ENCODE measurements around the gene ZBTB46.
"Not testable (repeated sequence)": the region's sequence is repeated elsewhere in the genome, so short reads cannot be mapped to it uniquely, and the experiment has no call there.

ZBTB46 gene

DNA sequence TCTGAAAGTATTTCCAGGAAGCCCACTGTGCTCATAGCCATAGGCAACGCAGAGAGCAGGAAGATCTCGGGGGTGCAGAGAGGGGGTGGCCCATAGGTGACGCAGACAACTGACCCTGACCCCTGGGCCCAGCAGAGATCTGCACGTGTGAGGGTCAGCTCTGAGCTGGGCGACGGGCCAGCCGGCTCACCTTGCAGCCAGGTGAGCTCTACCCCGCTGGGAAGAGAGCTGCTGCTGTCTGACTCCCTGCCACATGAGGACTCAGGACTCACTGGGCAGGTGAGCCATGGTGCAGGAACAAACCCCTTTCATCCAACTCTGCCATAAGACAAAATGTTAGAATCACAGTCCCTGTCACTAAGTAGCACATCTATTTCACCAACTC is 19.6 kb downstream of the ZBTB46 start:
- no peak for DNase-seq

DNA sequence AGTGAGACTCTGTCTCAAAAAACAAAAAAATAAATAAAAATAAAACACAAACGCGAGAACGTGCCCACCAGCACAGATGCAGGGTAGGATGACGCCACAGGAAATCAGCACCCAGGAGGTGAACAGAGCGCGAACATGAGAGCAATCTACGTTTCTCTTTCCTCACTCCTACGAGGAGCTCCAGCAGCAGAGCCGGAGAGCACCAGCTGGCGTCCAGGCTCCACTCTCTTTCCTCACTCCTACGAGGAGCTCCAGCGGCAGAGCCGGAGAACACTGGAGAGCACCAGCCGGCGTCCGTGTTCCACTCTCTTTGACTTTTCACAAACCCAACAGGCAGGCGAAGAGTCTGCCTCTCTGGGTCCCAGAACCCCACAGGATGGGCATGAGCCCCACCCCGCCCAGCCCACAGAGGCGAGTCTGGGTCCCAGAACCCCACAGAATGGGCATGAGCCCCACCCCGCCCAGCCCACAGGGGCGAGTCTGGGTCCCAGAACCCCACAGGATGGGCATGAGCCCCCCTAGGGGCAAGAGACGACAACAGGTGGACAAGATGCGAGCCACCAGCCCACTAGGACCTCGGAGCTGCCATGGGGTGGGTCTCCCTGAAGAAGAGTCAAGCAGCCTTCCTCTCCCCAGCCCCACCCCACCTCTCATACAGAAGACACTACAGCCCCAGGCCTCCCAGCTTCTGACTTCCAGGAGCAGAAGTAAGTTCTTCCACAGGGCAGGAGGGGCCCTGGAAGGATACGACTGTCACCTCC is 20.2 kb downstream of the ZBTB46 start:
- no peak for DNase-seq

DNA sequence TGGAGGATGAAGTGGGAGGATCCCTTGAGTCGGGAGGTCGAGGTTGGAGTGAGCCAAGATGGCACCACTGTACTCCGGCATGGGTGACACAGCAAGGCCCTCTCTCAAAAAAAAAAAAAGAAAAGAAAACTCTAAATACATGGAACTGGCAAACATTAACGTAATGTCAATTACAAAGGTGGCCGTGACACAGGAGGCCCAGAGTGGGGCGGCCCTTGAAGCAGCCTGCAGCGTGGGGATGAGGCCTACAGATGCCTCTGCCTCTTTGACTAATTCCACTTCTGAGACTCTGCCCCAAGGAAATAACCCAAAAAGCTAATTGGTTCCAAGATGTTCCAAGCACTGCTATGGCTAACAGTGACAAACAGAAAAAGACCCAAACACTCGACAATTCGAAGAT is 21.2 kb downstream of the ZBTB46 start:
- no peak for DNase-seq

DNA sequence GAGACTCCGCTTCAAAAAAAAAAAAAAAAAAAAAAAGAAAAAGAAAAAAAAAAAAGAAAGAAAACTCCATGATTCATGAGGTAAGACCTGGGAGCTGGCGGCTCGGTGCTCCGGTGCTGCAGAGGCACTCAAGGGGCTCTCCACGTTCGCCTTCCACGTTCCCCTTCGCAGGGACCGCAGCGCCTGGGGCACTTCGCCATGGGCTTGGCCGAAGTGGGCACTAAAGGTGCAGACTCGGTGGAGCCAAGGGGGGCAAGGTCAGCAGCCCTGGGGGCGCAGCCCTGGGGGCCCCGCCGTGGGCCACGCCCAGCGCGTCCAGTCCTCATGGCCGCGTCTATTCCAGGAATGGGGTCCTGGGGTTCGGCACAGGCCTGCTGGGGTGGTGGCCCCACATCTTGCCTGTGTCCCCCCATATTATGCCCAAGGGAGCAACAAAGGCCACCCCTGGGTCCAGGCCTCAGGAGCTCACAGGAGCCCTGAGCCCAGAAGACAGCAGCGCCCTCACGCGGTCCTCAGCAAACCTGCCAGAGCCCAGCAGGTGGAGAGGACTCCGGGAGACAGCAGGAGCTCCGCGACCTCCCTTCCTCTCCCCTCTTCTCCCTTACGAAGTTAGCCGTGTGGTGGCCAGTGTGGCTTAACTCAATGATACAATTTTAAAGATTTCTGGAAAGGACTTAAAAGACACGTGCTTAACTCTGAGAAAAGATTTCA is 21.9 kb downstream of the ZBTB46 start:
- DNase-seq: no peak

DNA sequence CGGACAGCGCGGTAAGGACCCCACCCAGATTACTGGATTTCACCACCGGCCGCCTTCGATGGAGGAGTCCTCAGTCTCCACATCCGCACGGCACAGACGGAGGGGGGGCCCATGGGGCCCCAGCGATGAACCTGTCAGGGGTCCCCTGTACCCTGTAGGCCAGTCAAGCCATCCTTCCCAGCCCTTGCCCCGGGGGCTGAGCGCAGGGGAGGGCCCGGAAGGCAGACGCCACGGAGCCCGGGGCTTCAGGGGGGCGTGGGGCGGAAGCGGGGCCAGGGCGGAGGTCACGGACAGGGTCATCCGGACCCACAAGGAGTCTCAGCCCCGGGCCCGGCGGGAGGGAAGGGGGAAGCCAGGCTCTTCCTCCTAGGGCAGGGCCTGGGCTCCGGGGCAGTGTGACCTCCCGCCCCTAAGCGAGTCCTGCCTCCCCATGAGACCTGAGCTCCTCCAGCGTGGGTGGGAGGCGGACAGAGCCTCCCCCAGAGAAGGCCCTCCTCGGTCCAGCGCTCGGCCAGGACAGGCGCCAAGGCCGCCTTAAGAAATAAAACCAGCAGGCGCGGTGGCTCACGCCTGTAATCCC is 22.8 kb downstream of the ZBTB46 start:
- no peak for DNase-seq

DNA sequence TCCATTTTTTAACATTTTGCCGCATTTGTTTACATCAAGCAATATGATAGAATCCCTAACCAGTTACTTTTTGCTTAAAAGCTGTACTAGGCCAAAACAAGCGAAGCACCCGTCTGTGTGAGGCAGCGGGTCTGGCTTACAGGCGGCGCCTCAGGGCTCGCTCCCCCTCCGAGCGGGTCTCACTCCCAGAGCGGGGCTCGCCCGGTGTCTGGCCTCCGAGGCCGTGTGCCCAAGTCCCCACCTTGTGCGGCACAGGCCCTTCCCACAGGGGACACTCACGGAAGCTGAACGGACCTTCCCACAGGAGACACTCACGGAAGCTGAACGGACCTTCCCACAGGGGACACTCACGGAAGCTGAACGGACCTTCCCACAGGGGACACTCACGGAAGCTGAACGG is 23.4 kb downstream of the ZBTB46 start:
- DNase-seq: no peak

DNA sequence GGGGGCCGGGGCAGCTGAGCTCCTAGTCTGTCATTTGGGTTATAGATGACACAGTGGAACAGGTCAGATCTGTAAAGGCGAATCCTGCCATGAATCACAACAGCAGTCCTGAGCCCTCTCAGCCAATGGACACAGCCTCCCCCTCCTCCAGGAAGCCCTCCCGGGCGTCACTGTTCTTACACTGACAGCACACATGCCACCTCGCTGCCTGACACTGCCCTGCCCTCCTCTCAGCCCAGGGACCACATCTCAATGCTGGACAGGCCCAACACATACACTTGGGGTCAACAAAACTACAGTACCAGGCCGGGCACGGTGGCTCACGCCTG is 26.8 kb downstream of the ZBTB46 start:
- DNase-seq: no peak

DNA sequence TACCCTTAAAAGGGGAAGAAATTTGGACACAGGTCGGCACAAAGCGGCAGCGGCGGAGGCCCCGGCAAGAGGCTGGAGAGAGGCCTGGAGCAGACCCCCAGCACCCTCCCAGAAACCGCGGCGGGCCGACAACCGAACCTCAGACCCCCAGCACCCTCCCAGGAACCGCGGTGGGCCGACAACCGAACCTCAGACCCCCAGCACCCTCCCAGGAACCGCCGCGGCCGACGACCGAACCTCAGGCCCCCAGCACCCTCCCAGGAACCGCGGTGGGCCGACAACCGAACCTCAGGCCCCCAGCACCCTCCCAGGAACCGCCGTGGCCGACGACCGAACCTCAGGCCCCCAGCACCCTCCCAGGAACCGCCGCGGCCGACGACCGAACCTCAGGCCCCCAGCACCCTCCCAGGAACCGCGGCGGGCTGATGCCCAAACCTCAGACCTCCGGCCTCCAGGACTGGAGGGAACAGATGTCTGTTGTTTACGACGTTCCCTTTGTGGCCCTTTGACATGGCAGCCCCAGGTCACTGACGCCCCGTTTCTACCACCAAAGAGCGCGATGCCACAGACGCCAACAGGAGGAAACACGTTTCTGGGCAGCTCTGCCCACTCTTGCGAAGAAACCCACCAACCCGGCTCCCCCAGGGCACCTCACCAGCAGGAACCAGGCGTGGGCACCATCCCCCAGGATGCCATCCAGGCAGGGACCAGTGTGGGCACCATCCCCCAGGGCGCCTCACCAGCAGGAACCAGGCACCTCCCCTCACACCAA is 28.4 kb downstream of the ZBTB46 start:
- DNase-seq: no peak

DNA sequence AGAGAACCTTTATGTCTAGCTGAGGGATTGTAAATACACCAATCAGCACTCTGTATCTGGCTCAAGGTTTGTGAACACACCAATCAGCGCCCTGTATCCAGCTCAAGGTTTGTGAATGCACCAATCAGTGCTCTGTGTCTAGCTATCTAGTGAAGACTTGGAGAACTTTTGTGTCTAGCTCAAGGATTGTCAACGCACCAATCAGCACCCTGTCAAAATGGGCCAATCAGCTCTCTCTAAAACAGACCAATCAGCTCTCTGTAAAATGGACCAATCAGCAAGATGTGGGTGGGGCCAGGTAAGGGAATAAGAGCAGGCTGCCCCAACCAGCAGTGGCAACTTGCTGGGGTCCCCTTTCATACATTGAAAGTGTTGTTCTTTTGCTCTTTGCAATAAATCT is 29.9 kb downstream of the ZBTB46 start:
- not testable (repeated sequence) for DNase-seq

DNA sequence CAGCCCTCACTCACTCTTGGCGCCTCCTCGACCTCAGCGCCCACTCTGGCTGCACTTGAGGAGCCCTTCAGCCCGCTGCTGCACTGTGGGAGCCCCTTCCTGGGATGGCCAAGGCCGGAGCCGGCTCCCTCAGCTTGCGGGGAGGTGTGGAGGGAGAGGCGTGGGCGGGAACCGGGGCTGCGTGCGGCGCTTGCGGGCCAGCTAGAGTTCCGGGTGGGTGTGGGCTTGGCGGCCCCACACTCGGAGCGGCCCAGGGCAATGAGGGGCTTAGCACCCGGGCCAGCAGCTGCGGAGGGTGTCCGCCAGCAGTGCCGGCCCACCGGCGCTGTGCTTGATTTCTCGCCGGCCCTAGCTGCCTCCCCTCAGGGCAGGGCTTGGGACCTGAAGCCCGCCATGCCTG is 30.7 kb downstream of the ZBTB46 start:
- DNase-seq: not testable (repeated sequence)

DNA sequence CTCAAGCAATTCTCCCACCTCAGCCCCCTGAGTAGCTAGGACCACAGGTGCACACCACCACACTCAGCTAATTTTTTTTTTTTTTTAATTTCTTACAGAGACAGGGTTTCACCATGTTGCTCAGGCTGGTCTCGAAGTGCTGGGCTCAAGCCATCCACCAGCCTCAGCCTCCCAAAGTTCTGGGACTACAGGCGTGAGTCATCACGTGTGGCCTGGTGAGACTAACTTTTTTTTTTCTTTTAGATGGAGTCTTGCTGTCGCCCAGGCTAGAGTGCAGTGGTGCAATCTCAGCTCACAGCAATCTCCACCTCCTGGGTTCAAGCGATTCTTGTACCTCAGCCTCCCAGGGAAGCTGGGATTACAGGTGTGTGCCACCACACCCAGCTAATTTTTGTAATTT is 31.9 kb downstream of the ZBTB46 start:
- not testable (repeated sequence) for DNase-seq

DNA sequence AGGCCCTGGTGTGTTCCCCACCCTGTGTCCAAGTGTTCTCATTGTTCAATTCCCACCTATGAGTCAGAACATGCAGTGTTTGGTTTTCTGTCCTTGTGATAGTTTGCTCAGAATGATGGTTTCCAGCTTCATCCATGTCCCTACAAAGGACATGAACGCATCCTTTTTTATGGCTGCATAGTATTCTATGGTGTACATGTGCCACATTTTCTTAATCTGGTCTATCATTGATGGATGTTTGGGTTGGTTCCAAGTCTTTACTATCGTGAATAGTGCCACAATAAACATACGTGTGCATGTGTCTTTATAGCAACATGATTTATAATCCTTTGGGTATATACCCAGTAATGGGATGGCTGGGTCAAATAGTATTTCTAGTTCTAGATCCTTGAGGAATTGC is 33.9 kb downstream of the ZBTB46 start:
- DNase-seq: not testable (repeated sequence)

DNA sequence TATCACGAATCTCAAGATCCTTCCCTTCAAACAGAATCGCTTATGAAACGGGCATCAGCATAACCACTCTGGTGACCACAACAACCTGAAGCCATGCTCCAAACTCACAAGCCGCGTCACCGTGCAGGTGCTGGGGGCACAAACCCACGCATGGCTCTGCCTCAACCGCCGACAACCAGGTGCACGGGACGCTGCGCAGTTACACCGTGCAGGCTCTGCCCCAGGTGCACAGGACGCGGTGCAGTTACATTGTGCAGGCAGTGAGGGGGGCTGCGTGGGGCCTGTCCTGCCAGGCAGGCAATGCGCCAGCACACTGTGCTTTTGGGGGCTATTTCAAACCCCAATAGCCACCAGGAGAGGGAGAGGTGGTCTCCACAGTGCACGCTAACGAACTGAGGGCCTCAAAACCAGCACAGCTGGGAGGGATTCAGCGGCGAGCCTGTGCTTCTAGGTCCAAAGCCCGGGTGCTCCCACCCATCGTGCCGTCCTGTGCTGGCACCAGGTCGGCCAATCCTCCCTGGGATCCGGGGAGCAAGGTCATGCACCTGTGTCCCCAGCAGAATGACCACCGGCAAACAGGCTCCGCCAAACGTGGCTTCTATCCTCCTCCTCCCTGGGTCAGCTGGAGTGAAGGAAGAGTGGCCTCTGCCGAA is 35.8 kb downstream of the ZBTB46 start:
- no peak for DNase-seq

DNA sequence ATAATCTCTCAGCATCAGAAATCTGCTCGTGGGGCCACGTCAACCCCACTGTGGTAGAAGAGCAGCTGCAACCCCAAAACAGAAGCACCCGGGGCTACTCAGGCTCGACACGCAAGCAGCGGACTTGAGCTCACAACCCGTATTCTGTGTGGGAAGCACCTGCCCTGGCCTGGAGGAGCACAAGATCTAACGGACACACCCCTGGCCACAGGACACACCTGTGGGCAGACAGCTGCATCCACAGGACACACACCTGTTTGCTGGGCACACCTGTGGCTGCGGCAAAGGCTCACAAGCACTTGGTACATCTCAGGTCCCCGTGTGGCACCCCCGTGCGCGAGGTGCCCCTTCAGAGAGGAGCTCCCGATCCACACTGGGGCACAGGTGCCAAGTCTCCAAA is 36.5 kb downstream of the ZBTB46 start:
- DNase-seq: no peak

DNA sequence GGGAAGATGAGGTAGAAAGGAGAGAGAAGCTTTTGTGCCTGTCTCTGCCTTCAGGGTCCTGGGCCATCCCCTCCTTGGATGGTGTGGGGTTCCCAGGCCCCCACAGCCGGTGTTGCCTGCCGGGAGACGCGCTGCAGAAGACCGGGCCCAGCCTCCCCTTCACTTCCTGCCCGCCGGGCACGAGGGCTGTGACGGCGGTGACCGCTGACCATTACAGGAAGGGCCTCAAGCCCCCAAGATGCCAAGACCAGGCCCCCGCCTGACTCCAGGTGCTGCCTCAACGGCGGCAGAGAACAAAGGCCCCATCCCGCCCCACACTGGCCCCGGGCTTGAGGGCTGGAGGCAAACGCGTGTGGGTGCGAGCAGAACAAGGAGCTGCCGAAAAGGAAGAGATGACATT is 38.2 kb downstream of the ZBTB46 start:
- DNase-seq: no peak

DNA sequence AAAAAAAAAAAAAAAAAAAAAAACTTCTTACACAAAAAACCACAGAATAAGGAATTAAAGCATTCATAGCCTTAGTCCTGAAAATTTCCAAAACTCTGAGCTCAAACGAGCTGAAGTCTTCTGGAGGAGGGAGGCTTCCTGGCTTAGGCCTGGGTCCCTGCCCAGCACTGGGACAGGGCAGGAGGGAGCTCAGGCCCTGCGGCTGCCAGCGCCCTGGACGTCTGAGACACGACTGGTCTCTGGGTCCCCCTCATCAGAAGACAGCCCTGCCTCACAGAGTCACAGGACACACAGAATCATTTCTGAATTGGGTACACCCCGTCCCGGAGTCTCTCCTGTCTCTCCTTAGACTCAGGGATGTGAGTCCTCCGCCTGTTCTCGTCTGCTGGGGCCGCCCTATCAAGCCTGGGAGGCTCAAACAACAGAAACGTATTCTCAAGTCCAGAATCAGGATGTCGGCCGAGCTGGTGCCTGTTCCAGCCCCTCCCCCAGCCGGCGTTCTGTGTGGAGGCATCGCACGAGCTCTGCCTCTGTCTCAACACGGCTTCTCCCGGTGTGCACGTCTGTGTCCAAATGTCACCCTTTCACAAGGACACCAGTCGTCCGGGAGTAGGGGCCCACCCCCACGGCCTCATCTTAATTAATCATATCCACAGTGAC is 39.4 kb downstream of the ZBTB46 start:
- DNase-seq: no peak

DNA sequence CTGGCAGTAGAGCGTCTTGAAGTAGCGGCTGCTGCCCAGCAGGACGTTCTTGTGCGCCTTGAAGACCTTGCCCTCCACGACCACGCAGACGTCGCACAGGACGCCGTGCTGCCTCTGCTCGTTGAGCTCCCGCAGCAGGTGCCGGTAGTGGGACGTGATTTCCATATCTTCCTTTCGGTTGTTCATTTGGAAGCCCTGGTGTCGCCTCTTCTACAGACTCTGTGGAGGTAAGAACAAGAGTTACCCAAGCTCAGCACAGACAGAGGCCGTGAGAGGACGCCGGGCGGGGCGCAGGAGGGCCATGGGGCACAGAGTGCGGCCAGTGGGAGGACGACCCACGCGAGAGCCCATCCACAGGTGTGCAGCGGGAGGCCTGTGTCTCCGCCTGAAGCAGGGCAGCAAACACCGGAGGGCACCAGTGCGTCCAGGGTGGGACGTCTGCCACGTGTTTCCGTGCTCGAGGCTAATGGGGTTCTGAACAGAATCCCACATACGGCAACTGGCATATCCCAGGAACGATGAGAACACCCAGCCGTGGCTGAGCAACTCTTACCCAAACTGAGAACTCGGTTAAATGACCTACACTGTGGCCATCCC is 40.4 kb downstream of the ZBTB46 start:
- DNase-seq: no peak

DNA sequence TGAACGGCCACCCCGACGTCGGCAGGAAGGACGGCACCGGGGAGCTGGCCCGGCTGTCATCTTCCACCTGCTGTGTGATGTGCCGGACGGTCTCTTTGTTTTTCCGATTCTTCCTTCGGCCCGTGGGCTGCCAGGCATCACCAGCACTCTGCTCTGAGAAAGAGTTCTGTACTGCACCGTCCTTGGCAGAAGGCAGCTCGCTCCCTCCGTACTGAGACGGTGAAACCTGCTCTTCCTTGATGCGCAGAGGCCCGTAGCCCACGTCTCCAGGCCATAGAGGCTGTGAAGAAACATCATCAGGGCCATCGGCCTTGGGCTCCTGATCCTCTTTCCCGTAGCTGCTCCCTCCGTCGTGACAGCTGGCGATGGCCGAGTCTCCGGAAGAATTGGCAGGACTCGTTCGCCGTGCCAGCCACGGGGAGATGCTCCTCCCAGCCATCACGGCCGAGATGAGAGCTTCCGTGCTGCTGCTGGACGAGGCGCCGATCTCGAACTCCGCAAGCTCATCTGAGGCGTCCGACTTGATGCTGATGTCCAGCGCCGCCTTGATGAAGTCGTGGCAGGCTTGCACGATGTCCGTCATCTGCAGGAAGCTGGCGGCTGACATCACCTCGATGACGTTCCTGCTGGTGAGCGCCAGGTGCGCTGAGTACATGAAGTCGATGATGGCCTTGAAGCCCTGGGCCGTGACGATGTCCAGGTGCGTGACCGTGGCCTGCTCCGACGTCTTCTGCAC is 41.1 kb downstream of the ZBTB46 start:
- DNase-seq: no peak

DNA sequence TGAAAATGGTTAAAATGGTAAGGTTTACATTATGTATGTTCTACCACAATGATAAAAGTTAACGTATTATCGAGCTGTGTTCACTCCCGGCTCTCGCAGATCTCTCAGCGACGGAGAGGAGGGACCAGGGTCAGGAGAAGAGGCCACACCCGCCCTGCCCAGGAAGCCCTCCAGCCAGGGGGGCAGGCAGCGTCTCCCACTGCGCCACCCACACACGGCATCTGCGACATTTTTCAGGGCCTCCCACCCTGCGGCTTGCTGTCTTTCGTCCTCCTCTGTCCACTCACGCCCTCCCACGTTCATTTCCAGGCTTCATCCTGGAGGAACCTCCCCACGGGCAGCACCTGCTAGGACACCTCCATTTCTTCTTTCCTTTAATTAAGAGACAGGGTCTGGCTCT is 43.3 kb downstream of the ZBTB46 start:
- no peak for DNase-seq

DNA sequence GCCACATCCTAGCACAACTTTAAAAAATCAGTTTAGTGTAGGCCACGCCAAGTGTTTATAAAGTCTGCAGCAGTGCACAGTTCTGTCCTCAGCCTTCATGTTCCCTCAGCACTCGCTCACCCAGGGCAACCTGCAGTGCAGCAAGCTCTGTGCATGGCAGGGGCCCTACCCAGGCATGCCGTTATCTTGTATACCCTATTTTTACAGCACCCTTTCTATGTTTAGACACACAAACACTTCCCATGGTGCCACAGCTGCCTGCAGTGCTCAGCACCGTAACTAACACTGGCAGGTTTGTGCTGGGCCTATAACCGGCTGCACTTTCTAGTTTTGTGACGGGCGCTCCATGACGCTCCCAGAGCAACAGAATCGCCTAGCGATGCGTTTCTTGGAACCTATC is 43.8 kb downstream of the ZBTB46 start:
- DNase-seq: no peak

DNA sequence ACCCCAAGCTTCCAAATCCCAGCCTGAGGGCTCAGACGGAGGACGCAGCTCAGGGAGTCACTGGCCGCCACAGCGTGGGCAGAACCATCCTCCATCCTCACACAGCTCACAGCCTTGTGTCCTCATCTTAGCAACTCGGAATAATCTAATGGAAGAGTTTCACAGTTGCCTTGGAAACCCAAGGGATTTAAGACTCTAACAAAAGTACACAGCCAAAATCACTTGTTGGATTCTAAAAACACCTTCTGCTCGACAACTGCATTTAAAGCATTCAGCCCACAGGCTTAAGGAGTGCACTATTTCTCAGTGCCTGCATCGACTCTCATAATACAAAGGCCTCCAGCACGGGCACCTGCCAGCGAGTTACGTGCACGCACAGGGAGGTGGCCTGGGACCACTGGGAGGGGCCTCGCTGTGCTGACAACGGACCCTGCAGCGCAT is 45.4 kb downstream of the ZBTB46 start:
- no peak for DNase-seq

Measured in activated CD8-positive, alpha-beta memory T cell treated with anti-CD3 and anti-CD28 coated beads, Interleukin-2, amount 50 U/mL, for 4 hours (primary cell).